Brain microvascular endothelial cell (primary cell): ENCODE results near the gene BCAR3.

Experiments used
- DNase-seq: peaks from one replicate; pipeline ENCODE4 v3.0.0-alpha.2; 2020
- H3K27ac ChIP-seq: fragments of 250-450 bp; sonication (Bioruptor Pico); 2 replicates; pipeline ENCODE4 v1.5.1; 2020; ENCODE audit warnings: mild to moderate bottlenecking, moderate library complexity
- H3K27me3 ChIP-seq: fragments of 250-450 bp; sonication (Bioruptor Pico); replicated peaks from 2 replicates; pipeline ENCODE4 v1.5.1; 2020; ENCODE audit warnings: mild to moderate bottlenecking
- H3K36me3 ChIP-seq: fragments of 250-450 bp; sonication (Bioruptor Pico); replicated peaks from 2 replicates; pipeline ENCODE4 v1.5.1; 2020; ENCODE audit warnings: mild to moderate bottlenecking
- H3K4me3 ChIP-seq: 2 replicates; pipeline ENCODE4 v1.5.1; 2011; ENCODE audit warnings: low read depth, mild to moderate bottlenecking, control low read depth, low read length, moderate library complexity
- in situ Hi-C: cut with HindIII; loops from 2 replicates; pipeline ENCODE4 v1.10.0; 2017; ENCODE audit warnings: low sequenced_read_pairs, low pct_ligation_motif_present
- TF ChIP-seq, protein P1 (sequence below): IDR thresholded peaks from 2 replicates; pipeline ENCODE4 v1.5.1; 2011; ENCODE audit warnings: low read depth, mild to moderate bottlenecking, moderate library complexity, low read length, control low read depth, inconsistent platforms; ENCODE audit errors: missing control alignments

Gene BCAR3

DNA sequence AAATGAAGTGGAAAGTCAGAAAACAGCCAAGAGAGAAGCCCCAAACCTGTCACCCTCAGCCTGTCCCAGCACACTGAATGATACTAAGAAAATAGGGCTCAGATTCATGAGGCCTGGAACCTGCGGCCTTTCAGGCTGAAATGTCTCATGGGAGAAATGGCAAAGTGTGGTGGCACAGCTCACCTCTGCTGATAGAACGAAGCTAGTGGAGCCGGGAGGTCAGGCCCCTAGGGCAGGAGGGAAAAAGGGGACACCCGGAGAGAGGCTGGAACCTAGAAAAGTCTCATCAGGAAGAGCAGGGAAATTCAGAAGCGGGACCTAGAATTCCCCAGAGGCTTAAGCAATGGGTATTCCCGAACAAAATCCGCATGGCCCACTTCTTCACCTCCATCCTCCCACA is 107.1 kb downstream of the BCAR3 start:
- TF ChIP-seq, protein P1, sequence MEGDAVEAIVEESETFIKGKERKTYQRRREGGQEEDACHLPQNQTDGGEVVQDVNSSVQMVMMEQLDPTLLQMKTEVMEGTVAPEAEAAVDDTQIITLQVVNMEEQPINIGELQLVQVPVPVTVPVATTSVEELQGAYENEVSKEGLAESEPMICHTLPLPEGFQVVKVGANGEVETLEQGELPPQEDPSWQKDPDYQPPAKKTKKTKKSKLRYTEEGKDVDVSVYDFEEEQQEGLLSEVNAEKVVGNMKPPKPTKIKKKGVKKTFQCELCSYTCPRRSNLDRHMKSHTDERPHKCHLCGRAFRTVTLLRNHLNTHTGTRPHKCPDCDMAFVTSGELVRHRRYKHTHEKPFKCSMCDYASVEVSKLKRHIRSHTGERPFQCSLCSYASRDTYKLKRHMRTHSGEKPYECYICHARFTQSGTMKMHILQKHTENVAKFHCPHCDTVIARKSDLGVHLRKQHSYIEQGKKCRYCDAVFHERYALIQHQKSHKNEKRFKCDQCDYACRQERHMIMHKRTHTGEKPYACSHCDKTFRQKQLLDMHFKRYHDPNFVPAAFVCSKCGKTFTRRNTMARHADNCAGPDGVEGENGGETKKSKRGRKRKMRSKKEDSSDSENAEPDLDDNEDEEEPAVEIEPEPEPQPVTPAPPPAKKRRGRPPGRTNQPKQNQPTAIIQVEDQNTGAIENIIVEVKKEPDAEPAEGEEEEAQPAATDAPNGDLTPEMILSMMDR: no peak
- in situ Hi-C loops: no loop called here
- no peak overlapping the region for H3K4me3 ChIP-seq
- H3K27me3 ChIP-seq: no peaks in the 10 kb centered on the region
- no peak for DNase-seq
- H3K36me3 ChIP-seq: peaks cover 65% of the 10 kb centered on the region
- H3K27ac ChIP-seq: no peak overlapping the region

DNA sequence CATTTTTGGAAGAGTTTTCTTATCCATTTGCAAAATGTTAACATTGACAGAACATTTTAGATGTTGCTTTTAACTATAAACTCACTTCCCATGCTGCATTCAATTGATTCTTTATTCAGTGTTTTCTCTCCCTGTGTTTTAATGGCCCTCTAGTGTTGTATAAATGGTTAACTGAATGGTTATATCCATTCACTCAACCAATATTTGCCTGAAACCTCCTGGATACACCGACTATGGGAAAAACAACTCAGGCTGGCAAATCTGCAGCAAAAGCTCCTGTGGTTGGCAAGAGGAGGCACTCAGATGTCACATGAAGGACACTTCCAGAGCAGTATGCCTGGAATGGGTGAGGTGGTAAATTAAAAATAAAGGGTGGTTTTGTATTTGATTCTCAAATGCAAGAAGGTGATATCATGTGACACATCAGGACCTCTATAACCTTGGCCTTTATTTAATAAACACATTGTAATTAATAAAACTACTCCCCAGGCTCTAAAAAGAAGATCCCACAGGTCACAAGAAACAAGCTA is 107.6 kb downstream of the BCAR3 start:
- no peaks in the 10 kb centered on the region for H3K27me3 ChIP-seq
- TF ChIP-seq, protein P1: no peak
- peaks cover 63% of the 10 kb centered on the region for H3K36me3 ChIP-seq
- H3K27ac ChIP-seq: no peak overlapping the region
- no peak overlapping the region for H3K4me3 ChIP-seq
- DNase-seq: no peak
- in situ Hi-C loops: no loop called here

DNA sequence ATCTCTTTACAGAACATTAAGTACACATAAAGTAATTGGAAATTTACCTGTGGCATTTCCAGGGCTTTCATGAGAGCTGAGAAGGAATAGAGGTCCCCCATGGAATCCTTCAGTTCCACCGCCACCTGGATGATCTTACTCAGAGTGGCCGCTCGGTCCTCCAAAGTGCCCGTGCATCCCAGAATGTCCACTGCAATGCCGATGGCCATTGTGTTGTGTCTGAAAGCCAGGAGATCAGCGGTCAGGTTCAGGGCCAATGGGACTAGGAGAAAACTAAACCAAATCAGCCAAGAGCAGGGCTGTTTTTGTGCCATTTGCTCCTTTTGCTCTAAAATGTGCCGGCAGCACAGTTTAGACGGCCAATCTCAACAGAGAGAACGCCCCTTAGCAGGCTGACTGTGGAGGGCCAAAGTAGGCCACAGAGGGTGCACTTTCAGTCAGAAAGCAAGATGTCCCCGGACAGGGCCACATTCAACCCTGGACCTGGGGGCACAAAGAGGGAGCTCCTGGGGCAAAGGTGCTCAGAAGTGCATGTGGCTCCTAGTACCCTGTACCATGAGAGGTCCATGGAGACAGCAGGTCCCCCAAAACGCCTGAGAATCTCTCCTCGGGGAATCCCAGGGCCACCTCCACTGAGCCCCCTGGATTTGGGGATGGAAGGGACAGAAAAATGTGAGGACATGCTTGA is 109.9 kb downstream of the BCAR3 start:
- Histone ChIP-seq H3K27ac (no peak overlapping the region), H3K36me3 (peaks cover 64% of the 10 kb centered on the region), H3K27me3 (no peaks in the 10 kb centered on the region), H3K4me3 (no peak overlapping the region)
- TF ChIP-seq, protein P1: no peak
- in situ Hi-C loops: no loop called here
- DNase-seq: no peak

DNA sequence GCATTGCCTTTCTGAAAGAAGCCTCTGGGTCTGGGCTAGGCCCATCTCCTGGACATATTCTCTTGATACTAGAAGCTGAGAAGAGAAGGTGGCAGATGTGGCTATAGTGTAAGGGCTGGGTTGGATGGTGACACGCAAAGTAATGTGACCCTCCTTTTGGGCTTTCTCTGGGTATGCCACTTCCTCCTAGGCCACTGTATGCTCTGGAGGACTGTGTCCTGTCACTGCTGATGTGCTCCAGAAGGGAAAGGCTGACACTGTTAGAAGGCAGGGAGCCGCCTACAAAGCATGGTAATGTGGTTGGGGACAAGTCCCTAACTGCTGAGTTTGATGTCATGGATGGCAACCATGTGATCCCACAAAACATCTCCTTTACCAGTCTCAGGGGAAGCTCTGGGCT is 112.1 kb downstream of the BCAR3 start:
- no peak overlapping the region for H3K4me3 ChIP-seq
- H3K27me3 ChIP-seq: no peaks in the 10 kb centered on the region
- in situ Hi-C loops: no loop called here
- TF ChIP-seq, protein P1: no peak
- peaks cover 57% of the 10 kb centered on the region for H3K36me3 ChIP-seq
- no peak overlapping the region for H3K27ac ChIP-seq
- DNase-seq: no peak

DNA sequence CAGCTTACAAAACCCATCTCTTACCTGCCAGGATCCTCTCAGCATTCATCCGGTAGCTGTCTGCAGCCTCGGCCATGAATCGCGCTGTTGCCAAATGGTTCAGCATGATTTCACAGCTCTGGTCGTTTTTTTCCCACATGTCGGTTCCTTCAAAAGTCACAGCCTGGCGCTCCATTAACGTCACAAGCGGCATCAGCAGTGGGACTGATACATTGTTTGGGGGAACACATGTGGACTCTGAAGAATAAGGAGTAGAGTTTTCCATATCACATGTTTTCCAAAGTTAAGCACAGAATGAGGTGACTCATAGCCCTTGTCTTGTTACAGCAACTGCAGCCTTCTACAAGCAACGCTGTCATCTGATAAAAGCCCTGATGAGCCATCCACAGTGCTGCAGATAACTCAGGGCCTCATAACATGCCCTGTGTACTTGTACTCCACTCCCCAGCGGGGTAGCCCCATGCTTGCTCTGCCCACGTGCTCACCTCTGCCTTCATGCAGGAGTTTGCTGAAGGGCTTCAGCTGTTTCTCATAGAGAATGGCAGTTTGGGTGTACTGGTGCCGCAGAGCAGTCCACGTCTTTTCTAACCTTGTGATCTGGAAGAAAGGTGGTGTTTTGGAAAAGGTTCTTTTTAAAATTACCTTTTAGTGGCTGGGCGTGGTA is 114.2 kb downstream of the BCAR3 start:
- Histone ChIP-seq H3K4me3 (no peak overlapping the region), H3K36me3 (peaks cover 42% of the 10 kb centered on the region), H3K27ac (no peak overlapping the region), H3K27me3 (no peaks in the 10 kb centered on the region)
- TF ChIP-seq, protein P1: no peak
- in situ Hi-C loops: no loop called here
- peak; percentile 93 for DNase-seq
